ENCODE measurements around the gene PCSK1.
"Not testable (repeated sequence)": the region's sequence is repeated elsewhere in the genome, so short reads cannot be mapped to it uniquely, and the experiment has no call there.

PCSK1 gene

DNA sequence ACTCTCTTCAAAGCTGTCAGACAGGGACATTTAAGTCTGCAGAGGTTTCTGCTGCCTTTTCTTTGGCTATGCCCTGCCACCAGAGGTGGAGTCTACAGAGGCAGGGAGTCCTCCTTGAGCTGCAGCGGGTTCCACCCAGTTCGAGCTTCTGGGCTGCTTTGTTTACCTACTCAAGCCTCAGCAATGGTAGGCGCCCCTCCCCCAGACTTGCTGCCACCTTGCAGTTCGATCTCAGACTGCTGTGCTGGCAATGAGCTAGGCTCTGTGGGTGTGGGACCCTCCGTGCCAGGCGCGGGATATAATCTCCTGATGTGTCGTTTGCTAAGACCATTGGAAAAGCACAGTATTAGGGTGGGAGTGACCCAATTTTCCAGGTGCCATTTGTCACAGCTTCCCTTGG lies 65.7 kb downstream of the PCSK1 start:
- not testable (repeated sequence) for DNase-seq

DNA sequence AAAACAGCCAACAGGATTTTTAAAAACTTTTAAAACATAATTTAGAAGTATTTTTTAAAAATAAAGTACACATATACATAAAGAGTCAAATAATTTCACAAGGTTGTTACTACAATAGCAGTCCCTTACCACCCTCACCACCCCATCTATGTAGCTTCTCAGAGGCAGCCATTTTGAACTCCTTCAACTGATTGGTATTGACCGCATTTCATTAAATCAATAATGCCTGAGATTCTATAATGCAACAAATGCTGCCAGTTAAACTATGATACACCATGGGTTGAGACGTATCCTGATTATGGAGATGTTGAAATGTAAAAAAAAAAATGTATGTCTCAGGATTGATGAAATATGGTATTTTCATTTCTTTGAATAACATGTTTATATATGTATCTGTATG lies 78.8 kb downstream of the PCSK1 start:
- DNase-seq: no peak

DNA sequence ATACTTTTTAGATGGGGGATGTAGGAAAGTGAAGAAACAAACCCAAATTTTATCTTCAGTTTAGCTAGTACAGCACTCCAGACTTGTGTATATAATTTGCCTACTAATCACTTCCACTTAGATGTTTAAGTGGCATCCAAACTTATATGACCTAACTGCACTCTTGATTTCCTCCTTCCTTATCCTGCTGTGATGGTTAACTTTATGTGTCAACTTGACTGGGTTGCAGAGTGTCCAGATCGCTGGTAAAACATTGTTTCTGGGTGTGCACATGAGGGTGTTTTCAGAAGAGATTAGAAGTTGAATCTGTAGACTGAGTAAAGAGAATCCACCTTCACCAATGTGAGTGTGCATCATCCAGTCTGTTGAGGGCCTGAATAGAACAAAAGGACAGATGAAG lies 79.8 kb downstream of the PCSK1 start:
- DNase-seq: no peak

DNA sequence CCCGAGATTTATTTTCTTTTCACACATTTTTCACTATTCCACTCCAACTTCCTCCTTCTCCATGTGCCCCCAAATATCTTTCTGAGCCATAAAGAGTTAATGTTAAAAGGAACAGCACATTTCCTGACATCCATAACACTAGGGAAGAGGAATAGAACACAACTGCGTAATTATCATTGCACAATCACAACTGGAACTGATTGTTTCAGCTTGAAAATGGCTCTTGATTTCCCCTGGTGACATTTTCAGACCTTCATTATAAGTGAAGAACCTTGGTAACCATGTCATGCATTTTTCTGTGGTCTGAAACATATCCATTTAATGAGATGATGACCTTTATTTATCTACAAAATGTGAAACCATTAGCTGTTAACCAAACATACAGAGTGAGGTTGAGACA lies 82.4 kb downstream of the PCSK1 start:
- no peak for DNase-seq

DNA sequence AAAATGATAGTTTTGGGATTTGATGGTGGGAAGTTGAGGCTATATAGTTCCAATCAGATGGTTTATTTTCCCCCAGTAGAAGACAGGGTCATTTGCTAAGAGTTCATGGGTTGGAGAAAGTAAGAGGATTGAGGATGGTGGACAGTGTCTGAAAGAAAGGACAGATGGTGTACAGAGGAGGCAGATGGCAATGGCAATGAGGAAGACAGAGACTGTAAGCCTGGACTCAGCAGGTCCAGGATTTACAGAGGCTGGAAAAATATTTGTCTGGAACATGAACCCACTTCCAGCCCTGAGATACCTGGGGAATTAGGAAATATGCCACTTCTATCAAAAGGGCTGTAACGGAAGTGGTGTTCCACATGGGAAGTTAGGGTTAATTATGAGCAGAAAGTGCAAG lies 84.5 kb downstream of the PCSK1 start:
- DNase-seq: no peak

DNA sequence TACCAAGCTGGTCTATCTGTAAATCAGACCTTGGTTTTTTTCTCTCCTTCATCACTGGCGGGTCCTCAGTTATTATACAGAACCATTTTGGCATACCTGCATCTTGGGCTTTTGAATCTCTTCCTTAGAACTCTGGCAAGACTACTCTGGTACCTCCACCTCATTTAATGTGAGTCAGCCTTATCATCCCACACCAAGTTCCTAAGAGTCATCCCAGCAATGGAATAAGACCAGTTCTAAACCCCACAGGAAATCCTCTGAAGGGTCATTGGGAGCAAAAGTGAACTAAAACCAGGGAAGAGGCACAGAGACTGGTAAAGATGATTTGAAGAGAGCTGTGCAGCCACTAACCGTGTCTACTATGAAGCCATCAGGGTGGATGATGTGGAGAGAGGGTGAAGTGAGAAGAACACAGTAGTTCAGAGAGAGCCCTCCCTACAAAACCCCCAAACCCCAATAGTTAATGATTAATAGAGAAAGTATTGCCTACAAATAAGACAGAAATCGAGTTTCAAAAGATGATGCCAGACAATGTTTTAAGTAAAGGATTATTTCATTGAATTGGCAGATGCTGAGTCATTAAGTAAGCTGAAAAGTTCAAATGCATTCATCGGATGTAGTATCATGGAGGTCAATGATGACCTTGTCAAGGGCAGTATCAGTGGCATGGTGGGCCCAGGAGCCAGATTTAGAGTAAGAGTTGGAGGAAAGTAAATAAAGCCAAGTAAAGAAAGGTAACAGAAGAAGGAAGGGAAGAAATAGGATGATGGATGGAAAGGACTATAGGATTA lies 85.4 kb downstream of the PCSK1 start:
- no peak for DNase-seq

DNA sequence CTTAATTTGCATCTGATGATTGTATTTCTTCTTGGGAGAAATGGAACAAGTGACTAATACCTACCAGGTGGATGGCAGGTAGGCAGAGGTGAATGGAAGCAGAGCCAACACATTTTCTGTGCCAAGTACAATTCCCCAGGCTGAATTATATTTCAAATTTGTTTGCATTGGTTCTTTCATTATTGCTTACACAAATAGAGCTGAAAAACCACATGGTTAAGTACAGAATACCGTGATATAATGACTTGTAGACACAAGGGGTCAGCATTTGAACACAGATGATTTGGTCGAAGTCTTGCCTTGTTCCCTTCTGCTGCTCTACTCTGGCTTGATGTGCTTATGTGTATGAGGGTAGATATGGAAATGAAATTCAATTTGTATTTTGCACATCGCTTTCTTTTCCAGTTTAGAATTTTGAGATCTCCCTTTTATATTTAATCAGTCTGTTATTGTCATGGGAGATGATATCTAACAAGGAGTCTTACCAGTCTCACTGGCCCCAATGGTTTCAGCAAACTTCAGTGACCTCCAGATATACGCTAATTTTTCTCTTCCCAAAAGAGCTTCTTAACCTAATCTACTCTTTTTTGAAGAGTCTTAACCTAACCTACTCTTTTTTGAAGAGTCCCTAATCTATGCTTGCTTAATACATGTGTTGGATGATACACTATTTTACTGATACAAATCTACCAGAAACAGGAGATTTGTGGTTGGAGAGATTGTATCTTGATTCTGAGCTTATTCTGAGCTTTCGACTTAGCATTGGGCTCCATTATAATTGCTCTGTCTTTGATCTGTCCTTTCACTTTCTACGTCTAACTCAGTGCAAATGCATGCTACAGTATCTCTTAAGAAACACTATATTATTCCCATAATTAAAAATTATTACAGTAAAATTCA lies 88.1 kb downstream of the PCSK1 start:
- DNase-seq: no peak

DNA sequence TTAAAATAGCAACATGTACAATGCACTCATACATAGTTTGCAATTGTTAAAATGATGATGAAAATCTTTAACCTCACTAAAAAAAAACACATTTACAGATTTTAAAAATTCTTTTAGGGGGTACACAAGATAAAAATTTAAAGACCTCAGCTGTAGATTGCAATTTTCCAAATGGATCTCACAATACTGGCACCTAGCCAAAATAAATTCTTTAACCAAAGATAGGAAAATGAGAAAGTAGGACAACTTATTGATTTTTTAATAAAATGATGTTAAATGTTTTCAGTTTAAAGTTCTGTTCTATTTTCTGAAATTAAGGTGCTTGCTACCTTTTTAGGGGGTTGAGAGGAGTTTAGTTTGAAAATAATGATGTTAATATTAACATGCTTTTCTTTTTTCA lies 90.0 kb downstream of the PCSK1 start:
- no peak for DNase-seq

DNA sequence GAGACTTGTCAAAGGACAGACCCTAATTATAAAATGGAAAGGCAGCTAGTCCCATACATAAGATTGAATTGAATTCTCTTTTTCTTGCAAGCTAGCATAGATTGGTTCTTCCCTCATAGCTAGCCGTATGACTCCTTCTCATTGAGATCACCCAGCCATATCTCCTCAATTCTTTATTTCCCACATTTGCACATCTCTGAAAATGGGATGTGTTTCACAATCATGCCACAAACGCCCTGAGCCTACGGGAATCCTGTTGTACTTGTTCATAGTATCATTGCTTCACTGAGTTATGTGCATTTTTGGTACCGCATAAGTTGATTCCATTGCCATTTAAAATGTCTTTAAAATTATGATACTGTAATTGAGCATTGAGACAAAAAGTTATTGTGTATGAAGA lies 90.5 kb downstream of the PCSK1 start:
- no peak for DNase-seq
